CD4-positive, alpha-beta memory T cell (primary cell): Measurements from ENCODE around the gene TTPAL. TPM values are rescaled to one million over a fixed set of nuclear protein-coding genes. Genes with fewer than 3 reads are reported as not detected.
A peak's percentile ranks its signal among the peaks of the same experiment; 100 is the strongest.

Experiments used
- CTCF ChIA-PET: fragments of 350-600 bp; sonication (Branson Sonifier 250); formaldehyde crosslinking; loops from one replicate; lab custom pipeline; 2021; ENCODE audit warnings: inconsistent platforms; ENCODE audit not compliant: partially characterized antibody; lab: Charles Lee
- POLR2A ChIA-PET: fragments of 350-600 bp; sonication (Branson Sonifier 250); formaldehyde crosslinking; loops from one replicate; lab custom pipeline; 2021; ENCODE audit not compliant: partially characterized antibody; lab: Charles Lee
- DNase-seq, 5 donors: peaks; one replicate each; pipeline versions ENCODE4 v3.0.0 to v3.0.0-alpha.2; 2020 to 2022; ENCODE audit warnings: mixed read lengths in 1 of 5
- H3K27ac ChIP-seq: one replicate; pipeline ENCODE4 v1.7.0; 2013; ENCODE audit warnings: low read depth, low read length
- H3K27me3 ChIP-seq: 2 replicates; pipeline ENCODE4 v1.7.0; 2013; ENCODE audit warnings: mild to moderate bottlenecking, low read length, moderate library complexity; ENCODE audit not compliant: insufficient read depth
- H3K36me3 ChIP-seq: 2 replicates; pipeline ENCODE4 v1.7.0; 2013; ENCODE audit warnings: mild to moderate bottlenecking, low read length, moderate library complexity; ENCODE audit not compliant: insufficient read depth
- H3K4me1 ChIP-seq: 2 replicates; pipeline ENCODE4 v1.7.0; 2013; ENCODE audit warnings: mild to moderate bottlenecking, low read length, moderate library complexity; ENCODE audit not compliant: insufficient read depth
- H3K4me3 ChIP-seq, 2 donors: one replicate each; pipeline ENCODE4 v1.7.0; 2013; ENCODE audit warnings: low read length in 2 of 2, mild to moderate bottlenecking in 1 of 2
- H3K9me3 ChIP-seq, 2 donors: one replicate each; pipeline ENCODE4 v1.7.0; 2013; ENCODE audit warnings: low read length in 2 of 2, control low read depth in 1 of 2; ENCODE audit not compliant: control insufficient read depth in 1 of 2
- H3K27ac Mint-ChIP-seq, 7 donors: one replicate each; pipeline ENCODE4 v1.8.0; 2020 to 2021; ENCODE audit warnings: mixed read lengths in 7 of 7, mild to moderate bottlenecking in 6 of 7, inconsistent platforms in 3 of 7, moderate library complexity in 3 of 7
- H3K27me3 Mint-ChIP-seq, 2 donors: one replicate each; pipeline ENCODE4 v1.8.0; 2020 to 2021; ENCODE audit warnings: mixed read lengths in 2 of 2
- H3K36me3 Mint-ChIP-seq, 2 donors: one replicate each; pipeline ENCODE4 v1.8.0; 2020 to 2021; ENCODE audit warnings: mixed read lengths in 2 of 2, inconsistent platforms in 1 of 2, mild to moderate bottlenecking in 1 of 2
- H3K4me1 Mint-ChIP-seq, 4 donors: one replicate each; pipeline ENCODE4 v1.8.0; 2020 to 2021; ENCODE audit warnings: mixed read lengths in 4 of 4, mild to moderate bottlenecking in 1 of 4
- H3K4me3 Mint-ChIP-seq, 8 donors: one replicate each; pipeline ENCODE4 v1.8.0; 2020 to 2021; ENCODE audit warnings: mixed read lengths in 8 of 8, mild to moderate bottlenecking in 7 of 8, moderate library complexity in 6 of 8, inconsistent platforms in 3 of 8
- H3K9me3 Mint-ChIP-seq, 8 donors: one replicate each; pipeline ENCODE4 v1.8.0; 2020 to 2021; ENCODE audit warnings: mixed read lengths in 8 of 8, mild to moderate bottlenecking in 5 of 8, inconsistent platforms in 3 of 8, moderate library complexity in 1 of 8
- intact Hi-C: fragments of 100-400 bp; cut with micrococcal nuclease; formaldehyde crosslinking; loops from one replicate; pipeline ENCODE4 v1.15.1; 2023
- polyA plus RNA-seq, 2 donors: library from polyadenylated mRNA; unstranded; fragments of 300-500 nt; fragmentation: Illumina TruSeq; gene quantifications; one replicate each; pipeline ENCODE4 v1.2.3, GENCODE V29; 2021
- total RNA-seq, 2 experiments: library from RNA; stranded (reverse); gene quantifications; one replicate each; pipeline ENCODE4 v1.2.3, GENCODE V29; 2021

TTPAL gene
- total and polyA plus RNA-seq, 4 experiments from 2014 or later = 5.7 to 18.9 (median 14.9) TPM

- H3K4me1 ChIP-seq = peaks cover 60% of the 10 kb centered on the region
- Mint-ChIP-seq H3K9me3 (no peaks in the 10 kb centered on the region), H3K36me3 (peaks cover 0 to 30% of the 10 kb centered on the region in 2 donors), H3K27me3 (no peaks in the 10 kb centered on the region), H3K4me1 (peaks cover 31 to 73% (median 57%) of the 10 kb centered on the region in 4 donors), H3K27ac (peak overlapping the region; percentile 82 to 99 (median 95)), H3K4me3 (peak overlapping the region; percentile 81 to 94 (median 90))
- peaks cover 7% of the 10 kb centered on the region for H3K36me3 ChIP-seq
- DNase-seq = peak in 2 of 5 donors; percentile 10 to 45
- H3K4me3 ChIP-seq = peak overlapping the region; percentile 62 to 78
- ChIA-PET CTCF (interaction anchor here (0.9 to 1.6 kb wide), 6 partner anchors 17 to 304 kb away, joined by 3 to 5 read pairs (median 3); partner anchors contain the start of gene TTPAL), POLR2A (interaction anchor here (0.8 to 2.6 kb wide), 15 partner anchors 10 to 310 kb away, joined by 3 to 27 read pairs (median 4); partner anchors contain the start of genes ADA, FITM2, OSER1 and TTPAL)
- intact Hi-C loops = loop anchor here (5.0 to 10.0 kb wide), 6 partner anchors 91 to 364 kb away; partner anchors contain the start of genes ADA, FITM2 and YWHAB
- H3K27ac ChIP-seq = peak overlapping the region; percentile 99
- no peaks in the 10 kb centered on the region for H3K9me3 ChIP-seq
- H3K27me3 ChIP-seq = no peaks in the 10 kb centered on the region
These were observed 45.2 kb downstream of the TTPAL start for GRCh38 chr20:44520881-44521280.

GRCh38 chr20:44521484-44522481, 46.1 kb downstream of the TTPAL start, which contains the start of gene SERINC3:
TSS of gene SERINC3 (minus strand) at chr20:44522070. CDS start at chr20:44521951, 119 bp downstream.
- Histone ChIP-seq H3K27ac (peak within 1 kb of the TSS; percentile 99), H3K36me3 (peaks cover 7% of the 10 kb centered on the region), H3K4me1 (peaks cover 54% of the 10 kb centered on the region), H3K9me3 (no peaks in the 10 kb centered on the region), H3K4me3 (peak within 1 kb of the TSS; percentile 62 to 78), H3K27me3 (no peaks in the 10 kb centered on the region)
- no peaks in the 10 kb centered on the region for H3K27me3 Mint-ChIP-seq
- intact Hi-C loops = loop anchor here (1.0 to 10.0 kb wide), 8 partner anchors 11 to 363 kb away; partner anchors contain the start of genes ADA, FITM2 and YWHAB
- peak; percentile 97 to 98 (median 98) for DNase-seq
- peaks cover 0 to 26% of the 10 kb centered on the region in 2 donors for H3K36me3 Mint-ChIP-seq
- peaks cover 29 to 68% (median 54%) of the 10 kb centered on the region in 4 donors for H3K4me1 Mint-ChIP-seq
- POLR2A ChIA-PET = interaction anchor here (0.8 to 2.6 kb wide), 19 partner anchors 9 to 364 kb away, joined by 3 to 27 read pairs (median 5); partner anchors contain the start of genes ADA, FITM2, OSER1 and TTPAL
- H3K9me3 Mint-ChIP-seq = no peaks in the 10 kb centered on the region
- H3K4me3 Mint-ChIP-seq = peak within 1 kb of the TSS; percentile 81 to 94 (median 90)
- CTCF ChIA-PET = interaction anchor here (0.7 to 1.6 kb wide), 6 partner anchors 10 to 210 kb away, joined by 3 to 5 read pairs (median 3); partner anchors contain the start of gene TTPAL
- H3K27ac Mint-ChIP-seq = peak within 1 kb of the TSS; percentile 82 to 99 (median 95)

- H3K36me3 Mint-ChIP-seq = peaks cover 0 to 16% of the 10 kb centered on the region in 2 donors
- Histone ChIP-seq H3K27ac (peak overlapping the region; percentile 99), H3K36me3 (no peaks in the 10 kb centered on the region), H3K4me1 (peaks cover 43% of the 10 kb centered on the region), H3K4me3 (peak overlapping the region in 1 of 2 donors; percentile 2), H3K27me3 (no peaks in the 10 kb centered on the region), H3K9me3 (no peaks in the 10 kb centered on the region)
- ChIA-PET CTCF (no interaction called here), POLR2A (interaction anchor here (0.7 to 2.6 kb wide), 6 partner anchors 22 to 363 kb away, joined by 3 to 27 read pairs (median 6); partner anchors contain the start of genes ADA, TTPAL and YWHAB)
- H3K9me3 Mint-ChIP-seq = no peaks in the 10 kb centered on the region
- peak overlapping the region; percentile 29 to 94 (median 88) for H3K4me3 Mint-ChIP-seq
- intact Hi-C loops = loop anchor here (1.0 to 10.0 kb wide), 8 partner anchors 9 to 362 kb away; partner anchors contain the start of genes ADA, FITM2 and YWHAB
- no peaks in the 10 kb centered on the region for H3K27me3 Mint-ChIP-seq
- no peak for DNase-seq
- peak overlapping the region; percentile 82 to 99 (median 95) for H3K27ac Mint-ChIP-seq
- H3K4me1 Mint-ChIP-seq = peaks cover 22 to 58% (median 43%) of the 10 kb centered on the region in 4 donors
These were observed 47.2 kb downstream of the TTPAL start for GRCh38 chr20:44522841-44523240.

GRCh38 chr20:44523746-44524145, 48.1 kb downstream of the TTPAL start:
- H3K4me3 Mint-ChIP-seq = peak overlapping the region in 2 of 8 donors; percentile 18 to 30
- no peaks in the 10 kb centered on the region for H3K27me3 Mint-ChIP-seq
- Histone ChIP-seq H3K4me1 (peaks cover 34% of the 10 kb centered on the region), H3K36me3 (no peaks in the 10 kb centered on the region), H3K9me3 (no peaks in the 10 kb centered on the region), H3K27me3 (no peaks in the 10 kb centered on the region), H3K27ac (no peak overlapping the region), H3K4me3 (no peak overlapping the region)
- peaks cover 19 to 50% (median 38%) of the 10 kb centered on the region in 4 donors for H3K4me1 Mint-ChIP-seq
- DNase-seq = no peak
- ChIA-PET CTCF (no interaction called here), POLR2A (no interaction called here)
- intact Hi-C loops = loop anchor here (2.0 to 10.0 kb wide), 7 partner anchors 47 to 361 kb away; partner anchors contain the start of genes ADA, FITM2 and YWHAB
- H3K27ac Mint-ChIP-seq = peak overlapping the region; percentile 11 to 99 (median 95)
- peaks cover 0 to 13% of the 10 kb centered on the region in 2 donors for H3K36me3 Mint-ChIP-seq
- H3K9me3 Mint-ChIP-seq = no peaks in the 10 kb centered on the region

GRCh38 chr20:44526129-44526528, 50.5 kb downstream of the TTPAL start:
- intact Hi-C loops = loop anchor here (10.0 kb wide), 2 partner anchors 211 to 359 kb away; partner anchors contain the start of genes FITM2 and YWHAB
- CTCF ChIA-PET = no interaction called here

GRCh38 chr20:44527716-44528199, 52.1 kb downstream of the TTPAL start:
- Mint-ChIP-seq H3K4me3 (no peak overlapping the region), H3K4me1 (peaks cover 4 to 19% (median 8%) of the 10 kb centered on the region in 4 donors), H3K27ac (peak overlapping the region in 1 of 7 donors; percentile 32), H3K36me3 (no peaks in the 10 kb centered on the region), H3K9me3 (peaks cover 0 to 3% (median 0%) of the 10 kb centered on the region in 8 donors), H3K27me3 (no peaks in the 10 kb centered on the region)
- Histone ChIP-seq H3K9me3 (no peaks in the 10 kb centered on the region), H3K4me3 (no peak overlapping the region), H3K4me1 (peaks cover 20% of the 10 kb centered on the region), H3K27ac (no peak overlapping the region), H3K27me3 (no peaks in the 10 kb centered on the region), H3K36me3 (no peaks in the 10 kb centered on the region)
- intact Hi-C loops = loop anchor here (10.0 kb wide), 2 partner anchors 213 to 357 kb away; partner anchors contain the start of genes FITM2 and YWHAB
- ChIA-PET POLR2A (no interaction called here), CTCF (no interaction called here)
- DNase-seq = no peak

More at GRCh38 chr20:44526129-44526528, 50.5 kb downstream of the TTPAL start:
- no peak for DNase-seq
- Mint-ChIP-seq H3K27ac (peak overlapping the region in 2 of 7 donors; percentile 4 to 71), H3K4me3 (no peak overlapping the region), H3K4me1 (peaks cover 6 to 26% (median 17%) of the 10 kb centered on the region in 4 donors), H3K9me3 (no peaks in the 10 kb centered on the region), H3K27me3 (no peaks in the 10 kb centered on the region), H3K36me3 (peaks cover 0 to 6% of the 10 kb centered on the region in 2 donors)
- POLR2A ChIA-PET = no interaction called here
- H3K4me3 ChIP-seq = no peak overlapping the region
- no peak overlapping the region for H3K27ac ChIP-seq
- H3K36me3 ChIP-seq = no peaks in the 10 kb centered on the region
- H3K9me3 ChIP-seq = no peaks in the 10 kb centered on the region
- H3K27me3 ChIP-seq = no peaks in the 10 kb centered on the region
- H3K4me1 ChIP-seq = peaks cover 13% of the 10 kb centered on the region
